DND-41 (cell line): ENCODE results near the gene IRF4.

Source experiments
- ATAC-seq: fragments of 200-7000 bp; cut with Tn5 transposase; 3 replicates; pipeline ENCODE4 v1.9.1; 2021; ENCODE audit warnings: low read depth; ENCODE audit not compliant: insufficient read depth
- DNase-seq: peaks from one replicate; pipeline ENCODE4 v3.0.0-alpha.2; 2020
- H2AFZ ChIP-seq: 2 replicates; pipeline ENCODE4 v1.6.0; 2012; ENCODE audit warnings: low read depth, low read length
- H3K27ac ChIP-seq: 2 replicates; pipeline ENCODE4 v1.5.1; 2012; ENCODE audit warnings: low read length, inconsistent platforms
- H3K27me3 ChIP-seq: fragments of 200-600 bp; sonication (generic); 2 replicates; pipeline ENCODE4 v1.6.0; 2012; ENCODE audit warnings: low read length, mild to moderate bottlenecking, inconsistent platforms; ENCODE audit not compliant: insufficient read depth, poor library complexity
- H3K36me3 ChIP-seq: 2 replicates; pipeline ENCODE4 v1.5.1; 2012; ENCODE audit warnings: low read length, inconsistent platforms; ENCODE audit not compliant: insufficient read depth
- H3K4me1 ChIP-seq: 2 replicates; pipeline ENCODE4 v1.5.1; 2012; ENCODE audit warnings: mild to moderate bottlenecking, low read length; ENCODE audit not compliant: insufficient read depth
- H3K4me2 ChIP-seq: 2 replicates; pipeline ENCODE4 v1.6.0; 2012; ENCODE audit warnings: mild to moderate bottlenecking, moderate library complexity, low read length, inconsistent platforms; ENCODE audit not compliant: insufficient read depth
- H3K4me3 ChIP-seq, 2 experiments: fragments of 200-600 bp in 1 of 2; shearing (Covaris generic) in 1 of 2; 2 replicates each; pipeline ENCODE4 v1.5.1; 2012 to 2016; ENCODE audit warnings: inconsistent platforms in 2 of 2, low read length in 2 of 2, mild to moderate bottlenecking in 2 of 2, low read depth in 1 of 2, moderate library complexity in 1 of 2
- H3K79me2 ChIP-seq: 2 replicates; pipeline ENCODE4 v1.6.0; 2012; ENCODE audit warnings: low read length, inconsistent platforms; ENCODE audit not compliant: insufficient read depth
- H3K9ac ChIP-seq: 2 replicates; pipeline ENCODE4 v1.6.0; 2012; ENCODE audit warnings: low read depth, mild to moderate bottlenecking, inconsistent platforms, low read length, moderate library complexity
- H3K9me3 ChIP-seq: 2 replicates; pipeline ENCODE4 v1.5.1; 2012; ENCODE audit warnings: low read length, moderate library complexity, mild to moderate bottlenecking, inconsistent platforms; ENCODE audit not compliant: insufficient read depth, severe bottlenecking
- H4K20me1 ChIP-seq: 2 replicates; pipeline ENCODE4 v1.6.0; 2012; ENCODE audit warnings: low read length; ENCODE audit not compliant: insufficient read depth
- EZH2 ChIP-seq: IDR thresholded peaks from 3 replicates; pipeline ENCODE4 v1.6.1; 2012; ENCODE audit warnings: borderline replicate concordance, low read depth, mild to moderate bottlenecking, moderate library complexity, low read length, inconsistent platforms; ENCODE audit not compliant: severe bottlenecking
- TF ChIP-seq, protein P1 (sequence below): IDR thresholded peaks from 2 replicates; pipeline ENCODE4 v1.5.1; 2012; ENCODE audit warnings: borderline replicate concordance, low read length, moderate library complexity, mild to moderate bottlenecking; ENCODE audit not compliant: poor library complexity, severe bottlenecking; ENCODE audit errors: extremely low read depth

Gene IRF4

DNA sequence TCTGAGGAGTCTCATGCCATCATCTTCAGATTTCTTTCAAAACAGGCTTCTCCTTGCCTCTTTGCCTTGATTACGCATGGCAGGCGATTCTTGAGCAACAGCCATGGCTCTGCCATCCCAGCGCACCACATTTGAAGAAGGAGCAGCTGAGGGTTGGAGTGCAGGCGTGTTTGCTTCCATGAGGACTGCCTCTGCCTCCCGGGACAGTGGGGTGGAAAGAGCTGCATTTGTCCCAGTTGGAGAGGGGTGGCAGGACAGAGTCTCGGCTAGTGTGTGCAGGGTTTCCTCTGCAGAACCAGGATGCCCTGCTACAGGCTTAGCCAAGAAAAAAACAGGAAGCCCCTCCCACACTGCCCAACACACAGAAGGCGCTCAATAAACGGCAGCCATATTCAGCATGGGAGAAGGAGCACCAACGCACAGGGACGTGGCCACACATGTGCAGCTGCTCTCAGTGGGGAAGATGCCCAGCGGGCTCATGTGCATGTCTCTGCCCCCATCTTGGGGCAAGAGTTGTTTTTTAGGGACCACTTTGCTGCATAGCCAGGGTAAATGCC lies 36.6 kb downstream of the IRF4 start:
- no peaks in the 10 kb centered on the region for H3K79me2 ChIP-seq
- no peaks in the 10 kb centered on the region for H3K4me1 ChIP-seq
- no peak for DNase-seq
- TF ChIP-seq EZH2 = no peak
- TF ChIP-seq, protein P1, sequence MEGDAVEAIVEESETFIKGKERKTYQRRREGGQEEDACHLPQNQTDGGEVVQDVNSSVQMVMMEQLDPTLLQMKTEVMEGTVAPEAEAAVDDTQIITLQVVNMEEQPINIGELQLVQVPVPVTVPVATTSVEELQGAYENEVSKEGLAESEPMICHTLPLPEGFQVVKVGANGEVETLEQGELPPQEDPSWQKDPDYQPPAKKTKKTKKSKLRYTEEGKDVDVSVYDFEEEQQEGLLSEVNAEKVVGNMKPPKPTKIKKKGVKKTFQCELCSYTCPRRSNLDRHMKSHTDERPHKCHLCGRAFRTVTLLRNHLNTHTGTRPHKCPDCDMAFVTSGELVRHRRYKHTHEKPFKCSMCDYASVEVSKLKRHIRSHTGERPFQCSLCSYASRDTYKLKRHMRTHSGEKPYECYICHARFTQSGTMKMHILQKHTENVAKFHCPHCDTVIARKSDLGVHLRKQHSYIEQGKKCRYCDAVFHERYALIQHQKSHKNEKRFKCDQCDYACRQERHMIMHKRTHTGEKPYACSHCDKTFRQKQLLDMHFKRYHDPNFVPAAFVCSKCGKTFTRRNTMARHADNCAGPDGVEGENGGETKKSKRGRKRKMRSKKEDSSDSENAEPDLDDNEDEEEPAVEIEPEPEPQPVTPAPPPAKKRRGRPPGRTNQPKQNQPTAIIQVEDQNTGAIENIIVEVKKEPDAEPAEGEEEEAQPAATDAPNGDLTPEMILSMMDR = no peak
- H3K4me2 ChIP-seq = no peak overlapping the region
- H3K9ac ChIP-seq = no peak overlapping the region
- no peaks in the 10 kb centered on the region for H3K9me3 ChIP-seq
- H3K36me3 ChIP-seq = no peaks in the 10 kb centered on the region
- no peak for ATAC-seq
- H3K27me3 ChIP-seq = no peaks in the 10 kb centered on the region
- H2AFZ ChIP-seq = no peak overlapping the region
- H3K27ac ChIP-seq = no peak overlapping the region
- no peak overlapping the region for H3K4me3 ChIP-seq
- H4K20me1 ChIP-seq = 0 out of 2 replicates have a peak, but pooled peaks cover 3% of the 10 kb centered on the region

DNA sequence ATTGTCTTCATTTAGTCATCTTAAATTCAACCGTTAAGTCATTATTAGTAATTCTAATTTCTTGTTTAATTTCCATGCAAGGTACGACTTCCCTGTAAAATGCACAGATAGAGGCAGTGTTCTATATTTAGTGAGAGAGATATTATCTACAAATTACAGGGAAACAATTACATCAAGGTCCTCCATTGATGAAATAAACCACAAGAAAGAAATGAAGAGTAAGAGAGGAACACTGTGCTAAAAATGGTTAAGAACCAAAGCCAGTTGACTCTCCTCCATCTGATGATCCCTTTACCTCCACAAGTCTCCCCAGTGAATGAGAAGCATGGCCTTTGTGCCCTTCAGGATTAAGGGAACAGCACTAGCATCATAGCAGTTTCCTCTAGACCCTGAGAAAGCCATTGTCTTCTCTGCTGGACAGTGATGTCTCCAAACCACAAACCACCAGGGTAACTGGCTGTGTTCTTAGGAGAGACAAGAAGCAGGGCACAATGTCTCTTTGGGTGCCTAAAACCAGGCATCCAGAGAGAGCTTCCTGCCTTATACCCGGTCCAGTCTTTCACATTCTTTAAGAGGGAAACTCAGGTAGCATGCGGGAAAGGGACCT lies 38.1 kb downstream of the IRF4 start:
- Histone ChIP-seq H3K4me3 (no peak overlapping the region), H4K20me1 (0 out of 2 replicates have a peak, but pooled peaks cover 3% of the 10 kb centered on the region), H3K27ac (no peak overlapping the region), H3K36me3 (no peaks in the 10 kb centered on the region), H3K79me2 (no peaks in the 10 kb centered on the region), H3K27me3 (no peaks in the 10 kb centered on the region), H2AFZ (no peak overlapping the region), H3K4me1 (no peaks in the 10 kb centered on the region), H3K9ac (no peak overlapping the region), H3K4me2 (no peak overlapping the region), H3K9me3 (no peaks in the 10 kb centered on the region)
- no peak for DNase-seq
- no peak for TF ChIP-seq EZH2
- TF ChIP-seq, protein P1 = no peak
- ATAC-seq = peak; percentile 69

DNA sequence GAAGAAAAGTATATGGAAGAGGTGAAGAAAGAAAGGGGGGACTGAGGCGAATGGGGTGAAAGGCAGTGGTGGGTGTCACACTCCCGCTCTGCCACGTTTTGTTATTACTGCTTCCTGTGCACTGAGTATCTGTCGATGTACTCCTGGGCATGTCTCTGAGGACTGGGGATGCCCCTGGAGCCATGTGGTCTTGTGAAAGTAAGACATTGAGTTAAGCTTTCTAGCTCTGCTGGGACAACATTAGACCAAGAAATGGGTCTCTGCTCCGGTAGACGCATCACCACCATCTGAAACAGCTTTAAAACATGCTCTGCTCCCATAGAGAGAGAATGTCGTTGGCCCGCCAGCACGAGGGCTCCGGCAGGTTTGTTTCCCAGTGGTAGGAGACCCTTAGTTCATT lies 40.0 kb downstream of the IRF4 start:
- H3K4me2 ChIP-seq = no peak overlapping the region
- H3K4me1 ChIP-seq = no peaks in the 10 kb centered on the region
- no peak overlapping the region for H2AFZ ChIP-seq
- H3K27me3 ChIP-seq = no peaks in the 10 kb centered on the region
- H3K36me3 ChIP-seq = no peaks in the 10 kb centered on the region
- no peak overlapping the region for H3K27ac ChIP-seq
- 0 out of 2 replicates have a peak, but pooled peaks cover 3% of the 10 kb centered on the region for H4K20me1 ChIP-seq
- no peak for DNase-seq
- no peaks in the 10 kb centered on the region for H3K79me2 ChIP-seq
- TF ChIP-seq EZH2 = no peak
- TF ChIP-seq, protein P1 = no peak
- H3K9ac ChIP-seq = no peak overlapping the region
- H3K4me3 ChIP-seq = no peak overlapping the region
- H3K9me3 ChIP-seq = no peaks in the 10 kb centered on the region
- no peak for ATAC-seq
